CD4-positive, CD25-positive, alpha-beta regulatory T cell (primary cell): ENCODE data around the gene ZNF556. TPM values are rescaled to one million over a fixed set of nuclear protein-coding genes. Genes with fewer than 3 reads are reported as not detected.

Experiments
- ATAC-seq, 2 donors: fragments of 150-1000 bp; cut with Tn5 transposase; one replicate each; pipeline ENCODE4 v1.10.0; 2021; ENCODE audit warnings: low read depth in 2 of 2, moderate number of reproducible peaks in 2 of 2, moderate library complexity in 1 of 2
- DNase-seq, 3 donors: peaks; one replicate each; pipeline versions ENCODE4 v3.0.0 to v3.0.0-alpha.2; 2012 to 2022; ENCODE audit warnings: mixed read lengths in 1 of 3
- H3K27ac ChIP-seq: one replicate; pipeline ENCODE4 v1.7.0; 2013; ENCODE audit warnings: mild to moderate bottlenecking, low read length; ENCODE audit not compliant: insufficient read depth, poor library complexity, severe bottlenecking
- H3K27me3 ChIP-seq: one replicate; pipeline ENCODE4 v1.7.0; 2013; ENCODE audit warnings: low read length; ENCODE audit not compliant: control insufficient read depth, insufficient read depth
- H3K36me3 ChIP-seq: one replicate; pipeline ENCODE4 v1.7.0; 2013; ENCODE audit warnings: mild to moderate bottlenecking, low read length, moderate library complexity; ENCODE audit not compliant: control insufficient read depth, insufficient read depth
- H3K4me1 ChIP-seq: 2 replicates; pipeline ENCODE4 v1.7.0; 2013; ENCODE audit warnings: mild to moderate bottlenecking, low read length; ENCODE audit not compliant: insufficient read depth, control insufficient read depth, poor library complexity, severe bottlenecking
- H3K4me3 ChIP-seq: one replicate; pipeline ENCODE4 v1.7.0; 2013; ENCODE audit warnings: low read depth, mild to moderate bottlenecking, low read length, moderate library complexity
- H3K9me3 ChIP-seq, 2 experiments: 1 replicate in 1 of 2; 2 replicates in 1 of 2; pipeline ENCODE4 v1.7.0; 2013; ENCODE audit warnings: low read length in 2 of 2, mild to moderate bottlenecking in 1 of 2, moderate library complexity in 1 of 2; ENCODE audit not compliant: control insufficient read depth in 2 of 2
- H3K27ac Mint-ChIP-seq, 3 donors: one replicate each; pipeline ENCODE4 v1.8.0; 2020 to 2022; ENCODE audit warnings: mild to moderate bottlenecking in 3 of 3, mixed read lengths in 3 of 3, moderate library complexity in 2 of 3
- H3K27me3 Mint-ChIP-seq: one replicate; pipeline ENCODE4 v1.8.0; 2022; ENCODE audit warnings: mild to moderate bottlenecking, mixed read lengths
- H3K36me3 Mint-ChIP-seq: one replicate; pipeline ENCODE4 v1.8.0; 2020; ENCODE audit warnings: mixed read lengths
- H3K4me1 Mint-ChIP-seq, 4 donors: one replicate each; pipeline ENCODE4 v1.8.0; 2020 to 2022; ENCODE audit warnings: mixed read lengths in 4 of 4, mild to moderate bottlenecking in 1 of 4
- H3K4me3 Mint-ChIP-seq, 4 donors: one replicate each; pipeline ENCODE4 v1.8.0; 2020 to 2022; ENCODE audit warnings: mild to moderate bottlenecking in 4 of 4, mixed read lengths in 4 of 4, moderate library complexity in 3 of 4
- H3K9me3 Mint-ChIP-seq, 7 donors: one replicate each; pipeline ENCODE4 v1.8.0; 2020 to 2022; ENCODE audit warnings: mixed read lengths in 7 of 7, mild to moderate bottlenecking in 3 of 7, moderate library complexity in 2 of 7
- polyA plus RNA-seq, 4 donors: library from polyadenylated mRNA; unstranded; fragments of 300-500 nt; fragmentation: Illumina TruSeq; gene quantifications; one replicate each; pipeline ENCODE4 v1.2.3, GENCODE V29; 2021
- total RNA-seq: library from RNA; stranded (reverse); gene quantifications from one replicate; pipeline ENCODE4 v1.2.3, GENCODE V29; 2022

ZNF556 gene
- total and polyA plus RNA-seq, 5 donors from 2014 or later: not detected

- no peak overlapping the region for H3K4me3 Mint-ChIP-seq
- ATAC-seq (no peak), DNase-seq (no peak)
- H3K27me3 Mint-ChIP-seq: no peaks in the 10 kb centered on the region
- H3K27ac ChIP-seq: no peak overlapping the region
- peaks cover 12% of the 10 kb centered on the region for H3K36me3 ChIP-seq
- H3K4me1 ChIP-seq: no peaks in the 10 kb centered on the region
- peaks cover 0 to 7% (median 2%) of the 10 kb centered on the region in 4 donors for H3K4me1 Mint-ChIP-seq
- no peaks in the 10 kb centered on the region for H3K27me3 ChIP-seq
- H3K4me3 ChIP-seq: no peak overlapping the region
- H3K9me3 Mint-ChIP-seq: peaks cover 0 to 24% (median 7%) of the 10 kb centered on the region in 7 donors
- peaks cover 23% of the 10 kb centered on the region for H3K36me3 Mint-ChIP-seq
- peaks cover 8 to 10% of the 10 kb centered on the region in 2 experiments for H3K9me3 ChIP-seq
- no peak overlapping the region for H3K27ac Mint-ChIP-seq
Observed at GRCh38 chr19:2827840-2828489, 39.2 kb upstream of the ZNF556 start.

GRCh38 chr19:2834294-2834871 lies 32.8 kb upstream of the ZNF556 start:
- peaks cover 0 to 3% (median 0%) of the 10 kb centered on the region in 4 donors for H3K4me1 Mint-ChIP-seq
- peaks cover 36 to 51% of the 10 kb centered on the region in 2 experiments for H3K9me3 ChIP-seq

GRCh38 chr19:2837430-2837829 lies 29.7 kb upstream of the ZNF556 start:
- Mint-ChIP-seq H3K4me3 (no peak overlapping the region), H3K4me1 (peaks cover 0 to 11% (median 7%) of the 10 kb centered on the region in 4 donors), H3K36me3 (peaks cover 30% of the 10 kb centered on the region), H3K27me3 (peaks cover 5% of the 10 kb centered on the region), H3K9me3 (peaks cover 3 to 46% (median 18%) of the 10 kb centered on the region in 7 donors), H3K27ac (no peak overlapping the region)
- ATAC-seq (no peak), DNase-seq (no peak)
- Histone ChIP-seq H3K4me3 (no peak overlapping the region), H3K9me3 (peaks cover 34 to 47% of the 10 kb centered on the region in 2 experiments), H3K27me3 (no peaks in the 10 kb centered on the region), H3K4me1 (peaks cover 12% of the 10 kb centered on the region), H3K27ac (no peak overlapping the region), H3K36me3 (peaks cover 14% of the 10 kb centered on the region)

More at GRCh38 chr19:2834294-2834871, 32.8 kb upstream of the ZNF556 start:
- H3K4me3 ChIP-seq: no peak overlapping the region
- peaks cover 17% of the 10 kb centered on the region for H3K36me3 ChIP-seq
- H3K4me3 Mint-ChIP-seq: no peak overlapping the region
- peaks cover 30% of the 10 kb centered on the region for H3K36me3 Mint-ChIP-seq
- H3K27me3 Mint-ChIP-seq: no peaks in the 10 kb centered on the region
- ATAC-seq: no peak
- H3K4me1 ChIP-seq: no peaks in the 10 kb centered on the region
- no peak overlapping the region for H3K27ac ChIP-seq
- peaks cover 4 to 61% (median 18%) of the 10 kb centered on the region in 7 donors for H3K9me3 Mint-ChIP-seq
- H3K27ac Mint-ChIP-seq: no peak overlapping the region
- no peaks in the 10 kb centered on the region for H3K27me3 ChIP-seq
- no peak for DNase-seq

- ATAC-seq (peak; percentile 98 to 99), DNase-seq (peak; percentile 99)
- Histone ChIP-seq H3K4me3 (peak within 1 kb of the TSS; percentile 57), H3K27ac (peak within 1 kb of the TSS; percentile 79), H3K27me3 (no peaks in the 10 kb centered on the region), H3K4me1 (peaks cover 15% of the 10 kb centered on the region), H3K36me3 (peaks cover 6% of the 10 kb centered on the region), H3K9me3 (peaks cover 8 to 10% of the 10 kb centered on the region in 2 experiments)
- Mint-ChIP-seq H3K4me3 (peak within 1 kb of the TSS; percentile 93 to 98 (median 96)), H3K27me3 (peaks cover 5% of the 10 kb centered on the region), H3K36me3 (peaks cover 16% of the 10 kb centered on the region), H3K27ac (peak within 1 kb of the TSS; percentile 84 to 92 (median 84)), H3K4me1 (peaks cover 0 to 23% (median 14%) of the 10 kb centered on the region in 4 donors), H3K9me3 (peaks cover 2 to 19% (median 12%) of the 10 kb centered on the region in 7 donors)
Observed at GRCh38 chr19:2840794-2841791, 26.0 kb upstream of the ZNF556 start, which contains the start of gene ZNF555. Gene ZNF555, plus strand, starts transcription at chr19:2841475. Its CDS starts 98 bp downstream, at chr19:2841573.

- DNase-seq: no peak
- H3K4me1 ChIP-seq: peaks cover 15% of the 10 kb centered on the region
- H3K27me3 Mint-ChIP-seq: peaks cover 5% of the 10 kb centered on the region
- peak overlapping the region; percentile 62 to 89 (median 84) for H3K4me3 Mint-ChIP-seq
- H3K9me3 ChIP-seq: peaks cover 1 to 2% of the 10 kb centered on the region in 2 experiments
- H3K36me3 ChIP-seq: peaks cover 13% of the 10 kb centered on the region
- H3K36me3 Mint-ChIP-seq: peaks cover 12% of the 10 kb centered on the region
- no peak for ATAC-seq
- H3K27me3 ChIP-seq: no peaks in the 10 kb centered on the region
- peaks cover 0 to 27% (median 16%) of the 10 kb centered on the region in 4 donors for H3K4me1 Mint-ChIP-seq
- H3K27ac ChIP-seq: peak overlapping the region; percentile 14
- H3K27ac Mint-ChIP-seq: peak overlapping the region in 2 of 3 donors; percentile 60
- peak overlapping the region; percentile 57 for H3K4me3 ChIP-seq
- H3K9me3 Mint-ChIP-seq: peaks cover 0 to 13% (median 4%) of the 10 kb centered on the region in 7 donors
Observed at GRCh38 chr19:2841855-2842574, 25.1 kb upstream of the ZNF556 start.

GRCh38 chr19:2845107-2845506 lies 22.0 kb upstream of the ZNF556 start:
- Histone ChIP-seq H3K4me1 (peaks cover 15% of the 10 kb centered on the region), H3K9me3 (peaks cover 13 to 15% of the 10 kb centered on the region in 2 experiments), H3K4me3 (no peak overlapping the region), H3K27ac (no peak overlapping the region), H3K27me3 (no peaks in the 10 kb centered on the region), H3K36me3 (peaks cover 15% of the 10 kb centered on the region)
- H3K9me3 Mint-ChIP-seq: peaks cover 0 to 22% (median 5%) of the 10 kb centered on the region in 7 donors
- peaks cover 16% of the 10 kb centered on the region for H3K36me3 Mint-ChIP-seq
- peak overlapping the region in 1 of 4 donors; percentile 16 for H3K4me3 Mint-ChIP-seq
- H3K27ac Mint-ChIP-seq: no peak overlapping the region
- no peak for ATAC-seq
- H3K27me3 Mint-ChIP-seq: peaks cover 5% of the 10 kb centered on the region
- no peak for DNase-seq
- peaks cover 0 to 31% (median 21%) of the 10 kb centered on the region in 4 donors for H3K4me1 Mint-ChIP-seq
